MM.1S (cell line): ENCODE results near the gene ADCY9.

Experiments used
- DNase-seq: peaks from one replicate; pipeline ENCODE4 v3.0.0-alpha.2; 2015
- H2AFZ ChIP-seq: fragments of 300-600 bp; sonication (generic); 2 replicates; pipeline ENCODE4 v1.6.0; 2016; ENCODE audit warnings: antibody characterized with exemption, low read length
- H3F3A ChIP-seq: fragments of 300-600 bp; sonication (generic); 2 replicates; pipeline ENCODE4 v1.6.1; 2016; ENCODE audit warnings: mild to moderate bottlenecking, antibody characterized with exemption, low read length, moderate library complexity, mixed read lengths; ENCODE audit not compliant: insufficient read depth
- H3K27ac ChIP-seq: fragments of 300-600 bp; sonication (generic); 2 replicates; pipeline ENCODE4 v1.5.1; 2016; ENCODE audit warnings: mild to moderate bottlenecking, low read length
- H3K27me3 ChIP-seq: fragments of 300-600 bp; sonication (generic); replicated peaks from 2 replicates; pipeline ENCODE4 v1.6.0; 2016; ENCODE audit warnings: low read length; ENCODE audit not compliant: insufficient read depth
- H3K36me3 ChIP-seq: fragments of 300-600 bp; sonication (generic); replicated peaks from 2 replicates; pipeline ENCODE4 v1.6.1; 2016; ENCODE audit warnings: mild to moderate bottlenecking, low read length, mixed read lengths; ENCODE audit not compliant: insufficient read depth
- H3K4me1 ChIP-seq: fragments of 300-600 bp; sonication (generic); 2 replicates; pipeline ENCODE4 v1.6.1; 2016; ENCODE audit warnings: low read length, mixed read lengths
- H3K4me2 ChIP-seq: fragments of 300-600 bp; sonication (generic); 2 replicates; pipeline ENCODE4 v1.6.0; 2016; ENCODE audit warnings: low read depth, low read length
- H3K4me3 ChIP-seq: fragments of 300-600 bp; sonication (generic); 2 replicates; pipeline ENCODE4 v1.5.1; 2016; ENCODE audit warnings: low read length, mixed read lengths
- H3K79me2 ChIP-seq: fragments of 300-600 bp; sonication (generic); 2 replicates; pipeline ENCODE4 v1.6.1; 2016; ENCODE audit warnings: mixed run types, low read length, mixed read lengths
- H3K9ac ChIP-seq: fragments of 300-600 bp; sonication (generic); 2 replicates; pipeline ENCODE4 v1.6.1; 2016; ENCODE audit warnings: low read length, mixed read lengths
- H3K9me2 ChIP-seq: fragments of 300-600 bp; sonication (generic); replicated peaks from 2 replicates; pipeline ENCODE4 v1.6.1; 2016; ENCODE audit warnings: mild to moderate bottlenecking, low read length, mixed read lengths; ENCODE audit not compliant: insufficient read depth
- H3K9me3 ChIP-seq: fragments of 300-600 bp; sonication (generic); replicated peaks from 2 replicates; pipeline ENCODE4 v1.6.1; 2016; ENCODE audit warnings: mild to moderate bottlenecking, low read length, mixed read lengths; ENCODE audit not compliant: insufficient read depth
- H4K20me1 ChIP-seq: fragments of 300-600 bp; sonication (generic); 2 replicates; pipeline ENCODE4 v1.6.1; 2016; ENCODE audit warnings: mild to moderate bottlenecking, low read length, moderate library complexity, mixed read lengths; ENCODE audit not compliant: insufficient read depth
- CTCF ChIP-seq: fragments of 300-600 bp; sonication (generic); IDR thresholded peaks from 2 replicates; pipeline ENCODE4 v1.5.1; 2016; ENCODE audit warnings: antibody characterized with exemption, low read length, mixed read lengths
- EZH2 ChIP-seq: fragments of 300-600 bp; sonication (generic); optimal IDR thresholded peaks from 2 replicates; pipeline ENCODE3; 2017; ENCODE audit warnings: low read depth, mild to moderate bottlenecking, antibody characterized with exemption, low read length, mixed read lengths
- EZH2phosphoT487 ChIP-seq: fragments of 300-600 bp; sonication (generic); IDR thresholded peaks from 2 replicates; pipeline ENCODE4 v1.6.1; 2018; ENCODE audit warnings: antibody characterized with exemption, low read length

Gene ADCY9

DNA sequence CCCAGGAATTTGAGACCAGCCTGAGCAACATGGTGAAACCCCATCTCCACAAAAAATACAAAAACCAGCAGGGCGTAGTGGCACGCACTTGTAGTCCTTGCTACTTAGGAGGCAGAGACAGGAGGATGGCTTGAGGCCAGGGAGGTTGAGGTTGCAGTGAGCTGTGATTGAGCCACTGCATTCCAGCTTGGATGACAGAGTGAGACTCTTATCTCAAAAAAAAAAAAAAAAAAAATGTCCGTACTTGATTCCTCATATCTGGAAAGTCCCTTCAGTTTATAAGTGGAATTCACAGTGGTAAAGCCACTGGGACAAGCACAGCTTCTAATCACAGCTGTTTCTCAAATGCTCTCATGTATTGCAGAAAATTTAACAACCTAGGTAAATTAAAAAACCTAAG lies 157.1 kb downstream of the ADCY9 start:
- no peak overlapping the region for H2AFZ ChIP-seq
- H3K79me2 ChIP-seq: no peaks in the 10 kb centered on the region
- no peak overlapping the region for H3K4me2 ChIP-seq
- no peak overlapping the region for H3K4me3 ChIP-seq
- no peak overlapping the region for H3K9ac ChIP-seq
- H3K36me3 ChIP-seq: no peaks in the 10 kb centered on the region
- H3F3A ChIP-seq: no peaks in the 10 kb centered on the region
- H3K27ac ChIP-seq: no peak overlapping the region
- no peak for DNase-seq
- no peaks in the 10 kb centered on the region for H4K20me1 ChIP-seq
- H3K9me3 ChIP-seq: no peaks in the 10 kb centered on the region
- H3K9me2 ChIP-seq: no peaks in the 10 kb centered on the region
- H3K4me1 ChIP-seq: no peaks in the 10 kb centered on the region
- H3K27me3 ChIP-seq: peaks cover 92% of the 10 kb centered on the region
- TF ChIP-seq EZH2phosphoT487 (no peak), CTCF (no peak)

DNA sequence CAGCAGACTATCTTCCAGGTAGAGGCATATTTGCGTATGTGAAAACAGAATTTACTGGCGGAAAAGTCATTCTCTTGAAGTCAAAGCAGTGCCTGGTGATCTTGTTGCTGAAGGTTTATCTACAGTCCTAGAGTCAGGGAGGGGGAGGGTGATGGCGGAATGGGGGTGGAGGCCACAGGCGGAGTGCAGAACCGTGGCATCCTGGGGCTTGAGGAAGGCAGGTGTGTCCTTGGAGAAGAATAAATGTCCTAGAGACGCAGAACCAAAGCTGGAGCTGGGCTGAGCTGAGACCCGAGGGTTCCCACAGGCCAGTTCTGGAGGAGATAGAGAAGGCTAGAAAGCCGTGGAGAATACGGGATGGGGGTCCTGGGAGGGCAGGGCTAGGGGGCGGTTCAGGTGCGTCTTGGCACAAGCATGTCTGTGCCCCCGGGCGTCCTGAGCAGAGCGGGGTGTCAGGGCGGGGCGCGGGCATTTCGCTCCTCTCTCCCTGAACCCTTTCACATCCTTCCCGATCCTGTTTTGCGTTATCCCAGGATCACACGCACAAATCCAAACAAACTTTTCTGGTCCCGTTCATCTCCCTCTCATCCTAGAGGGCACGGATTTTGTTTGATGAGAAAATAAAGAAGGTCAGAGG lies 158.8 kb downstream of the ADCY9 start:
- Histone ChIP-seq H3F3A (no peaks in the 10 kb centered on the region), H3K4me1 (no peaks in the 10 kb centered on the region), H2AFZ (no peak overlapping the region), H3K27me3 (peaks cover 92% of the 10 kb centered on the region), H3K27ac (no peak overlapping the region), H3K9ac (no peak overlapping the region), H3K4me3 (no peak overlapping the region), H3K36me3 (no peaks in the 10 kb centered on the region), H3K79me2 (no peaks in the 10 kb centered on the region), H3K4me2 (no peak overlapping the region), H3K9me2 (no peaks in the 10 kb centered on the region), H3K9me3 (no peaks in the 10 kb centered on the region), H4K20me1 (no peaks in the 10 kb centered on the region)
- TF ChIP-seq EZH2phosphoT487: no peak
- TF ChIP-seq CTCF: no peak
- no peak for TF ChIP-seq EZH2
- DNase-seq: no peak

- no peak overlapping the region for H3K27ac ChIP-seq
- DNase-seq: no peak
- no peaks in the 10 kb centered on the region for H4K20me1 ChIP-seq
- no peaks in the 10 kb centered on the region for H3K9me3 ChIP-seq
- TF ChIP-seq EZH2: no peak
- TF ChIP-seq EZH2phosphoT487: no peak
- H3K4me3 ChIP-seq: no peak overlapping the region
- H3K36me3 ChIP-seq: no peaks in the 10 kb centered on the region
- no peak overlapping the region for H3K9ac ChIP-seq
- H2AFZ ChIP-seq: no peak overlapping the region
- H3K4me2 ChIP-seq: no peak overlapping the region
- no peaks in the 10 kb centered on the region for H3K9me2 ChIP-seq
- H3K4me1 ChIP-seq: no peaks in the 10 kb centered on the region
- H3K27me3 ChIP-seq: peaks cover 91% of the 10 kb centered on the region
- H3K79me2 ChIP-seq: no peaks in the 10 kb centered on the region
- no peaks in the 10 kb centered on the region for H3F3A ChIP-seq
These were observed 161.8 kb downstream of the ADCY9 start for GRCh38 chr16:3954411-3954921.

DNA sequence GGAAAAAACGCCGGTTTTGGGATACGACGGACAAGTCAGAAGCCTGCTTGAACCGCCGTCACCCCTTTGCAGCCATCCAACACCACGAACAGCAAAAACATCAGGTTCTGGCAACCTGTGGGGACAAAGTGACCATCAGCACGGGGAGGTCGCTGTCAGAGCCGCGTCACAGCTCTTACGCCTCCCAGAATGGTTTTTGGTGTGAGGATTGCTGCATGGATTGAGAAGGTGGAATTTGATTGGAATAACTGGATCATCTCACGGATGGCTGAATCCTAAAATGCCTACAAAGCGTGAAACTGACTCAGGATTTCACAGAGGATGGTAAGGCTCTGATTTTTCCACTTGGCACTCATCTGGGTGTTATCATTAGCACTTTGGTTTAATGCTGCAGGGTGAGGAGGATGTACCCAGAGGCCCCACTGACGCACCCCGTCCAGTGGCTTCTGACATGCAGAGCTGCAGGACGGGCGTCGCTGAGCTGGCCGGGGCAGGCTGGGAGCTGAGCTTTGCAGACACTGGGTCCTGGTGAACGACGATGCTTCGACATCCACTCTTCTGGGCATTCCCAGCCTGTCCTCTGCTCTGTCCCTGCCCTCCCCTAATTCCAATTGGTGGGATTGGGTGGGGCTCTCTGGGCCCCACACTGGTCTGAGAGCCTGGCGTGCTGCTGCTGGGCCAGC lies 162.4 kb downstream of the ADCY9 start:
- no peak for TF ChIP-seq EZH2phosphoT487
- TF ChIP-seq CTCF: no peak
- no peak for TF ChIP-seq EZH2
- Histone ChIP-seq H3F3A (no peaks in the 10 kb centered on the region), H3K4me2 (no peak overlapping the region), H3K9ac (no peak overlapping the region), H3K27me3 (peaks cover 91% of the 10 kb centered on the region), H3K9me2 (no peaks in the 10 kb centered on the region), H3K9me3 (no peaks in the 10 kb centered on the region), H2AFZ (no peak overlapping the region), H3K4me1 (no peaks in the 10 kb centered on the region), H4K20me1 (no peaks in the 10 kb centered on the region), H3K4me3 (no peak overlapping the region), H3K27ac (no peak overlapping the region), H3K36me3 (no peaks in the 10 kb centered on the region), H3K79me2 (no peaks in the 10 kb centered on the region)
- DNase-seq: no peak
